NCI-H187 (cell line): ENCODE data around the gene KCTD13.
"Not testable (repeated sequence)": the region's sequence is repeated elsewhere in the genome, so short reads cannot be mapped to it uniquely, and the experiment has no call there.

Experiments used
- DNase-seq, 2 experiments: peaks; one replicate each; lab custom pipeline; 2025; lab: John Stamatoyannopoulos, UW

The KCTD13 gene, protein sequence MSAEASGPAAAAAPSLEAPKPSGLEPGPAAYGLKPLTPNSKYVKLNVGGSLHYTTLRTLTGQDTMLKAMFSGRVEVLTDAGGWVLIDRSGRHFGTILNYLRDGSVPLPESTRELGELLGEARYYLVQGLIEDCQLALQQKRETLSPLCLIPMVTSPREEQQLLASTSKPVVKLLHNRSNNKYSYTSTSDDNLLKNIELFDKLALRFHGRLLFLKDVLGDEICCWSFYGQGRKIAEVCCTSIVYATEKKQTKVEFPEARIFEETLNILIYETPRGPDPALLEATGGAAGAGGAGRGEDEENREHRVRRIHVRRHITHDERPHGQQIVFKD

DNA sequence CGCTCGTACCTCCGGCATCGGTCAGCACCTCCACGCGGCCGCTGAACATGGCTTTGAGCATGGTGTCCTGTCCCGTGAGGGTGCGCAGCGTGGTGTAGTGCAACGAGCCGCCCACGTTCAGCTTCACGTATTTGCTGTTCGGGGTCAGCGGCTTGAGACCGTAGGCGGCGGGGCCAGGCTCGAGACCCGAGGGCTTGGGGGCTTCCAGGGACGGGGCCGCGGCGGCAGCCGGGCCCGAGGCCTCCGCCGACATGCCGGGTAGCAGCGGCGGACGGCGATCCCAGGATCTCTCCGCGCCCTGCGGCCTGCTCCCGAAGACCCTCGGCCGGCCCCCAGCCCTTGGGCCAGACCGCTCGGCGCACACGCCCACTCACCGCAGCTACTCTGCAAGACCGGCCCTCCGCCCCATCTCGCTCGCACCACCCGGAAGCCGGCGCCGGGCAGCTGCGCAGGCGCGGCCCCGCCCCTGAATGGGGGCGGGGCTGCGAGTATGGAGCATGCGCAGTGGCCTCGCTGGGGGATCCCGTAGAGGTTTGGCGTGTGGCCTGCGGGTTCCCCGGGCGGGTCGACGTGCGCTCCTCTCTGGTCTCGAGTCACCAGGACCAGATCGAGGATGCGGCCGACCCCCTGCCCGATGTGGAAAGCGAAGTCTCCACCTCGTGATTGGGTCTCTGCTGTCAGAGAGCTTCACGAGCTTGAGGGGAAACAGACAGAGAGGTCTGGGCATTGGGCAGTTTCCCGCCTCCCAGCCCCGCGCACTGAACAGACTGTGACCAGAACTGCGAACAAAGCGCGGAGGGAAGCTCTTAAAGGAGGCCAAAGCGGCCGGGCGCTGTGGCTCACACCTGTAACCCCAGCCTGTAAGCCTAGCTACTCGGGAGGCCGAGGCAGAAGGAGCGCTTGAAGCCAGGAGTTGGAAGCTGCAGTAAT lies at the start of gene KCTD13:
Gene KCTD13, minus strand, starts transcription at position 446 of the 930 bp plus-strand sequence. Its CDS starts 193 bp downstream, at position 253.
- peak; percentile 33 to 66 for DNase-seq

DNA sequence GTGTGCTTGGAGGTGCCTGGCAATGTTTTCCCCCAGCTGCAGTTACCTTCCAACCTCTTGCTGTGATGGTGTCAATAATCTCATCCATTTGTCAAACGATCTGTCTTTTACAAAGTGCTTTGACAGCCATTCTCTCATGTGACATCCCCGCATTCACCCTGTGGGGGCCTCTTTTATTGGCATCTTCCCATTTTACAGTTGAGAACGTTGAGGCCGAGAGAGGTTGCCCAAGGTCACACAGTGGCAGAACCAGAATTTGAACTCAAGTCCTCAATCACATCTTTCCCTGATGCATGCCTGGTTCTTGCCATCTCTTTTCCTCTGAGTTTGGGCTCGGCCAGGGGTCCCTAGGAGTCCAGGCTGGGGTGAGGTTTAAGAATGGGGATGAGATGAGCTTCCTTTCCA lies 49.1 kb upstream of the KCTD13 start:
- DNase-seq, result no peak

- DNase-seq, result no peak
Observed at GRCh38 chr16:29974291-29975133, 48.5 kb upstream of the KCTD13 start.

DNA sequence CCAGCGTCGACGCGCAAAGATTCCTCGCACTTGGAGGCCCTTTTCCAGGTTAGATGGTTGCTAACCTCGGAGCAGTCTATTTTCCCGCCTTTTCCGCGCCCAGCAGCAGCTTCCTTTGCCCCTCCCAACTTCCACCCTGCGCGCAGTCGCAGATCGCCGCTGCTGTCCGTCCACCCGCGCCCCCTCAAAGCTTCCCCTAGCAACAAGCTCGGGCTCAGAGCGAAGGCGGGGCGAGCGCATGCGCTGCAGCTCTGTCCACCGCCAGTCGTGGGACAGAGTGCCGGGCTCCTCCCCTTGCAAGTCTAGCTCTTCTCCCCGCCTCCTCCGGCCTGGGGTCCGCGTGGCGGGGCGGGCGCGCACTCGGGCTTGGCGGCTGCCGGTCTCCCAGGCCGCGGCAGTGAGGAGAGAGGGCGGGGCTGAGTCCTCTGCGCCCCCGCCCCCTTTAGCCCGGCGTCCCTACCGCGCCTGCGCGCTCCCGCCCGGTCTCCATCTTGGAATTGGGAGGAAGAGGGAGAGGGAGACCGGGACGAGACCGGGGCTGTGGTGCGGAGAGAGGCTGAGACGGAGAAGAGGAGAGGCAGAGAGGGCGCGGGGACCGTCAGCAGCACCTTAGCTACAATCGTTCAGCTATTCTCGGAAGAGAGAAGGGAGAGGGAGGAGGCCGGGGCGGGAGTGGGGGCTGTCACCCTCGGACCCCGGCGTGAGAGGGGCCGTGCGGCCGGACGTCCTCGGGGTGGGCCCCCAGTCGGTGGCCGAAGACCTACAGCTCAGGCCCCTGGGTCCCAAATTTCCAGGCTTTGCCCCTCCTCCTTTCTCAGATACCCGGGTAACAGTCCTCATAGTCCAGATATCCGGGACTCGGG lies 47.6 kb upstream of the KCTD13 start, which contains the start of gene TAOK2:
Gene TAOK2, plus strand, starts transcription at position 485 of the 863 bp plus-strand sequence. CDS start 3,905 bp downstream, outside the sequence.
- DNase-seq, result peak; percentile 86 to 93

DNA sequence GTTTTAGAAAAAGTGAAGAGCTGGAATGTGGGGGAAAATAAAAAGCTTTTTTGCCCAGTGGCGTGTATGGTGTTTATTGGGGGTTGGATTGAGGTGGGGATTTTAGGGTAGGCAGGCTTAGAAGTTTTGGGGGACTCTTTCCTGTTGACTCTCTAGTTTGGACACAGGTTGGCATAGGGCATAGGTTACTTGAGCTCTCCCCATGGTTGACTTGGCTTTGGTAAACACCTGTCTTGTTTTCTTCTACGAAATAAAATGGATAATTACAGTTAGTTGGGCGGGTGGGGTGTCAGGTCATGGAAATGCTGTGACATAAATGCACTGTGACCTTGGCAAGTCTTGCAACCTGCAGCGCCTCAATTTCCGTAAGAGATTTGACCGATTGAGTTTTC lies 47.0 kb upstream of the KCTD13 start:
- no peak for DNase-seq

- no peak for DNase-seq
Observed at GRCh38 chr16:29972500-29972899, 46.5 kb upstream of the KCTD13 start.

GRCh38 chr16:29971304-29971703 lies 45.3 kb upstream of the KCTD13 start:
- no peak for DNase-seq

DNA sequence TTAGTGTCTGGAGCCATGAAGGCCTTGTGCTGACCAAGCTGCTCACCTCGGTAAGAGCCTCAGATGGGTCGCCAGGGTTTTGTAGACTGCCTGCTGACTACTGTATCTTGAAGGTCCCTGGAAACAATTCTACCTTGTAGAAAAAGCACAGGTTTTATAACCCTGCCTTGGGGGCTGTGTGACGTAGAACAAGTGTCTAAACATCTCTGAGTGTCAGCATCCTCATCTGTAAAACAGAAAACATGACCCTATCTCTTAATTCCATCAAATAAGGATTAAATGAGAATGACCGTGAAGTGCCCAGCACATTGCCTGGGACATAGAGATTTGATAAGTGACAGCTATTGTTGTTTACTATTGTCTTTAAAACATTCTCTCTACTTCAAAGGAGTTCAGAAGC lies 42.2 kb upstream of the KCTD13 start:
- DNase-seq, result no peak

- no peak for DNase-seq
Observed at GRCh38 chr16:29963021-29963743, 37.2 kb upstream of the KCTD13 start.

DNA sequence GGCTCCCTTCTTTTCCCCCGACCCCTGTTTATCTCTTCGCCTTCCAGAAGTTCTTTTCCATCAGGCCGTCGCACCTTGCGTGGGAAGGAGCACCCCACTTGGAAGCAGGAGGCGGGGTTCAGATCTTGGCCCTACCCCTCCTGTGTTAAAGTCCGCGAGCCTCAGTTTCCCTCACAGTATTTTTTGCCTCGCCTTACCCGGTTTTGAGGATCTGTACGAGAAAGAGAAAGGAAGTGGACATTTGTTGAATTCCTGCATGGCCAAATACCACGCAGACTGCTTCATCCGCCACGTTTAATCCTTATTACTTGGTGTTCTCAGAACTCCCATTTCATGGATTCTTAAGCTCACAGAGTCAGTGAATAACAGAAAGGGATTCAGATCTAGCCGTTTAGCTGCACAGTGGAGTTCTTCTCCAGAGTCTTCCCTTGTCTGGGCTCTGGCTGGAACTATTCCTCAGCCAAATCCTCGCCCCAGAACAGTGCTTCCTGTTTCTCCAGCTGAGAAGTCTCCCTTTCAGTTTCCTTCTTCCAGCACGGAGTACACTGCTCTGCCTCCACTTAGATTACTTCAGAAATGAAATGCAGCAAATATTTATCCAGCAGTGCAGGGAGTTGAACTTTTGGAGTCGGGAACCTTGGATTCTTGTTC lies 36.4 kb upstream of the KCTD13 start:
- no peak for DNase-seq

GRCh38 chr16:29961479-29962343 lies 35.7 kb upstream of the KCTD13 start, which contains the start of gene TMEM219:
TMEM219 (plus strand) TSS chr16:29962079; CDS start chr16:29963144, 1,065 bp downstream.
- peak; percentile 47 to 58 for DNase-seq

DNA sequence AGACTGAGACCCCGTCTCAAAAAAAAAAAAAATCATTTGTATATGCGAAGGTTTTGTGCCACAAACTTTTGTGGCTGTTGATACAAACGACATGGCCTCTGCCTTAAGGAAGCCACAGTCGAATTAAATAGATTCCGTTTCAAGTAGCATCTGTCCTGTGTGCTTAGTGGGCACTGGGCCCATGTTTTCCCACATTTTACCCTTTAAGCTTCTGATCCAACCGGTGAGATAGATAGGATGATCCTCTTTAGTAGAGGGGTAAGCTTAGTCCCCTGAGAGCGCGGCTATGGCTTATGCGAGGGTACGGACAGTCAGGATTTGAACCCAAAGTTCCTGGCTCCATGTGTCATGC lies 35.1 kb upstream of the KCTD13 start:
- no peak for DNase-seq

GRCh38 chr16:29959821-29960220 lies 33.8 kb upstream of the KCTD13 start:
- DNase-seq, result not testable (repeated sequence)

GRCh38 chr16:29959293-29959692 lies 33.3 kb upstream of the KCTD13 start:
- DNase-seq, result no peak

- DNase-seq, result no peak
Observed at GRCh38 chr16:29958756-29959155, 32.7 kb upstream of the KCTD13 start.

DNA sequence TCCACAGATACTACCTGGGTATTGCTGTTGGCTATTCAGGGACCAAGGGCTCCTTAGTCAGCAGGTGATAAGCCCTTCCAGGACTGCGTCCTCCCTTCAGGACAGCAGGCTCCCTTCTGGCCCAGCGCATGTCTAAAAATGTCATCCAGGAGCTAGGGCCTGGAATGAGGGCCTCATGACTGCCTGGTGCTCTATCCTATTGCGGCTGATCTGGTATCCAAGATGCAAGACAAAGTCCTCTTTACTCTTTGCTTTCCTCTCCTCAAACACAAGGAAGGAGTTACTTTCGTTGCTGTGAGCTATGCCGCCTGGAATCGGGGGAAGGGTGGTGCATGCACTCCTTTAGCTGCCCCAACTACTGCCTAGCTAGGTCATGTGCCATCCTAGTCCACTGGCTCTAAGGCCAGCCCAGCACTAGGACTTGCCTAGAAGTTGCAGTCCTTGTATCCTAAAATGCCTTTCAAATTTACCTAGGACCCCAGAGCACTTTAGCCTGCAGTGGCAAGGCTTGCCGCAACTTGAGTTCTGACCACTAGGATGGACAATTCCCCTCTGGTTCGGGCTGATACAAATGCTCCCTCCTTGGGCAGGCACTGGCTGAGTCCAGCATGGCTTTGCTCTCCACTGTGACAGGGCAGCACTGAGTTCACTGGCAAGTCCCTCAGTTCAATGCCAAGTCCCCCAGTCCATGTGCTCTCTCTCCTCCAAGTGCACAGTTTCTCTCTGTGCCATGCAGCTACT lies 25.8 kb upstream of the KCTD13 start:
- no peak for DNase-seq

GRCh38 chr16:29950806-29951461 lies 24.9 kb upstream of the KCTD13 start:
- no peak for DNase-seq
